Adrenal gland (tissue), 12 donors: ENCODE data around the gene SSC4D. TPM values are rescaled to one million over a fixed set of nuclear protein-coding genes. Genes with fewer than 3 reads are reported as not detected.
"Not testable (repeated sequence)": the region's sequence is repeated elsewhere in the genome, so short reads cannot be mapped to it uniquely, and the experiment has no call there.

Source experiments
- DNase-seq, 7 donors: peaks; one replicate each; pipeline ENCODE4 v3.0.0-alpha.2; 2019 to 2020
- H3K27ac ChIP-seq, 5 donors: fragments of 200-600 bp; sonication (generic) in 4 of 5; 1 replicate in 3 of 5; 2 replicates in 2 of 5; pipeline versions ENCODE4 v1.5.1 to v1.8.0; 2016 to 2020; ENCODE audit warnings: mild to moderate bottlenecking in 1 of 5
- H3K27me3 ChIP-seq: fragments of 200-600 bp; 2 replicates; pipeline ENCODE4 v1.8.0; 2021
- H3K36me3 ChIP-seq, 2 donors: fragments of 200-600 bp; replicated peaks in 1 of 2; 1 replicate in 1 of 2; 2 replicates in 1 of 2; pipeline versions ENCODE4 v1.5.1 to v1.8.0; 2018 to 2022
- H3K4me1 ChIP-seq, 2 donors: fragments of 200-600 bp; replicated peaks in 1 of 2; 1 replicate in 1 of 2; 2 replicates in 1 of 2; pipeline versions ENCODE4 v1.5.1 to v1.8.0; 2018 to 2021
- H3K4me3 ChIP-seq, 4 donors: fragments of 200-600 bp; sonication (generic) in 3 of 4; one replicate each; pipeline ENCODE4 v1.5.1; 2016 to 2018
- H3K9me3 ChIP-seq, 3 donors: fragments of 200-600 bp; sonication (generic) in 1 of 3; replicated peaks in 1 of 3; 1 replicate in 2 of 3; 2 replicates in 1 of 3; pipeline versions ENCODE4 v1.5.1 to v1.8.0; 2016 to 2021
- POLR2A ChIP-seq, 2 donors: fragments of 450-650 bp; IDR thresholded peaks; one replicate each; pipeline ENCODE4 v1.6.1; 2017; ENCODE audit warnings: antibody characterized with exemption in 2 of 2, mild to moderate bottlenecking in 2 of 2, moderate library complexity in 1 of 2
- WGBS, 4 donors: extraction: QIAGEN DNeasy Blood & Tissue Kit in 2 of 4; methylation state at CpG; one replicate each; pipeline versions ENCODE4 v1.1.5 to v1.1.7; 2013 to 2017; 5-methylcytosine and 5-hydroxymethylcytosine counted together
- intact Hi-C, 2 donors: fragments of 100-400 bp; cut with DNase I; formaldehyde crosslinking; loops; one replicate each; pipeline versions ENCODE4 v1.14.1 to v1.15.0; 2022 to 2023
- polyA plus RNA-seq, 3 donors: library from polyadenylated mRNA; stranded (reverse); fragments of 200-250 nt in 2 of 3; fragments of 350-450 nt in 1 of 3; fragmentation: Illumina TruSeq in 1 of 3; extraction: RNeasy Lipid Tissue Mini Kit (QIAGEN cat#74804) in 1 of 3; gene quantifications; one replicate each; pipeline ENCODE4 v1.2.3, GENCODE V29; 2013 to 2014
- total RNA-seq, 9 donors: library from RNA; depleted of rRNA in 4 of 9; stranded (reverse); fragments of >200 nt in 4 of 9; fragments of 120-200 nt in 1 of 9; fragmentation: NEBNext Ultra II Directional in 1 of 9; extraction: Animal tissue kit (Norgen Biotek cat#: 25700) in 1 of 9; gene quantifications; one replicate each; pipeline versions ENCODE4 v1.1.0 to v1.2.4, GENCODE V29; 2013 to 2023
- TF ChIP-seq, protein P1 (sequence below), 6 experiments: fragments of 450-650 bp in 4 of 6; fragments of 200-600 bp in 2 of 6; sonication (generic) in 1 of 6; IDR thresholded peaks; 1 replicate in 5 of 6; 2 replicates in 1 of 6; pipeline versions ENCODE4 v1.5.1 to v1.8.0; 2016 to 2021; ENCODE audit warnings: antibody characterized with exemption in 6 of 6, mild to moderate bottlenecking in 2 of 6, moderate library complexity in 1 of 6
- donor health status: healthy with polysubstance abuse.
- donor health status: Bipolar disorder and iron deficiency.
- donor health status: DM: yes; HTN: yes; CAD: no.
- donor health status: DM: no; HTN: no; CAD: no.
- donor health status: DM: no; HTN: no; CAD: no.
- donor health status: DM: yes; HTN: yes; CAD: no.

Gene SSC4D
- total and polyA plus RNA-seq, 12 donors = 0.60 to 10.7 (median 2.0) TPM

DNA sequence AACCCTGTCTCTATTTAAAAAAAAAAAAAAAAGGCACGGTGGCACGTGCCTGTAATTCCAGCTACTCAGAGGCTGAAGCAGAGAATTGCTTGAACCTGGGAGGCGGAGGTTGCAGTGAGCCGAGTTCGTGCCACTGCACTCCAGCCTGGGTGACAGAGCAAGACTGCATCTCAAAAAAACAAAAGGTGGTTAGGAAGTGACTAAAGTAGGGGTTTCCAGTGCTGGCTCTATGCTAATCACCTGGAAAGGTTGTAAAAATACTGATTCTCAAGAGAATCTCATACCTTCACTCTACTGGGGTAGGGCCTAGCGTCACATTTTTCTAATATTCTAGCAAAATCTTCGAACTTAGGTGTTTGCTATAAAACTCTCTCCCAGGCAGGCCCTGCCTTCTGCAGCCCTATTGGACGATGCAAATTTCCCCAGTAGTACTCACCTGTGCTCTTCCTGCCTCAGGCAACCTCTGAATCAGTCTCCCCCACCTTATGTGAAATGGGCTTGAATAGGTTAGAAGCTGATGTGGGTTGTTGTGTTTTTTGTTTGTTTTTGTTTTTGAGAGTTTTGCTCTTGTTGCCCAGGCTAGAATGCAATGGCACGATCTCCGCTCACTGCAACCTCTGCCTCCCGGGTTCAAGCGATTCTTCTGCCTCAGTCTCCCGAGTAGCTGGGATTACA is 18.8 kb upstream of the SSC4D start:
- Histone ChIP-seq H3K4me3 (no peak overlapping the region), H3K27me3 (no peaks in the 10 kb centered on the region), H3K36me3 (no peaks in the 10 kb centered on the region), H3K27ac (no peak overlapping the region), H3K9me3 (no peaks in the 10 kb centered on the region), H3K4me1 (no peaks in the 10 kb centered on the region)
- 84 to 94% (median 89%) methylated on average over 12 to 13 of the region's 13 CpGs for WGBS, 4 donors
- peak in 1 of 7 donors; percentile 1 for DNase-seq
- TF ChIP-seq, protein P1, sequence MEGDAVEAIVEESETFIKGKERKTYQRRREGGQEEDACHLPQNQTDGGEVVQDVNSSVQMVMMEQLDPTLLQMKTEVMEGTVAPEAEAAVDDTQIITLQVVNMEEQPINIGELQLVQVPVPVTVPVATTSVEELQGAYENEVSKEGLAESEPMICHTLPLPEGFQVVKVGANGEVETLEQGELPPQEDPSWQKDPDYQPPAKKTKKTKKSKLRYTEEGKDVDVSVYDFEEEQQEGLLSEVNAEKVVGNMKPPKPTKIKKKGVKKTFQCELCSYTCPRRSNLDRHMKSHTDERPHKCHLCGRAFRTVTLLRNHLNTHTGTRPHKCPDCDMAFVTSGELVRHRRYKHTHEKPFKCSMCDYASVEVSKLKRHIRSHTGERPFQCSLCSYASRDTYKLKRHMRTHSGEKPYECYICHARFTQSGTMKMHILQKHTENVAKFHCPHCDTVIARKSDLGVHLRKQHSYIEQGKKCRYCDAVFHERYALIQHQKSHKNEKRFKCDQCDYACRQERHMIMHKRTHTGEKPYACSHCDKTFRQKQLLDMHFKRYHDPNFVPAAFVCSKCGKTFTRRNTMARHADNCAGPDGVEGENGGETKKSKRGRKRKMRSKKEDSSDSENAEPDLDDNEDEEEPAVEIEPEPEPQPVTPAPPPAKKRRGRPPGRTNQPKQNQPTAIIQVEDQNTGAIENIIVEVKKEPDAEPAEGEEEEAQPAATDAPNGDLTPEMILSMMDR (IDR thresholded peaks at IDR 0.05) = no peak
- no peak for TF ChIP-seq POLR2A (IDR thresholded peaks at IDR 0.05)
- intact Hi-C loops = no loop called here

GRCh38 chr7:76427635-76428034 is 18.1 kb upstream of the SSC4D start:
- intact Hi-C loops = no loop called here
- DNase-seq = peak in 1 of 7 donors; percentile 42

DNA sequence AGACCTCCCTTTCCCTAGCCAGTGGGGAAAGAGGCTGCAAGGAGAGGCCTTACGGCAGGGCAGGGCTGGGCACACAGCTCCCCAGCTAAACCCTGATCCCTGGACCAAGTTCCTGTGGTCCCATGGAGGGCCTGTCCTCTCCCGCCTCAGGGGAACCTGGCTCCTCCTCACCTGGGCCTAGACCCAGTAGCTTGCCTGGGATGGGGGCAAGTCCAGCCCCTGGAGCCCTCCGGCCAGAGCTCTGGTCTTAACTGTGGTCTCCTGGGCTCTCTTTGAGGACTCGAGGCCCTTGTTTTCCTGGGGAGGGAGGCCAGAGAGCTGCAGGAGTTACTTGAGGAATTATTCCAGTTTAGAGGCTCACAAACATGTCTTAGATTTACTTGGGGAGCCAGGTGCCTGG is 16.7 kb upstream of the SSC4D start:
- no peak overlapping the region for H3K27ac ChIP-seq
- intact Hi-C loops = no loop called here
- no peaks in the 10 kb centered on the region for H3K36me3 ChIP-seq
- 85 to 93% (median 88%) methylated on average over 2 to 4 of the region's 4 CpGs for WGBS, 4 donors
- no peaks in the 10 kb centered on the region for H3K27me3 ChIP-seq
- no peak overlapping the region for H3K4me3 ChIP-seq
- H3K9me3 ChIP-seq = no peaks in the 10 kb centered on the region
- DNase-seq = no peak
- no peak for TF ChIP-seq POLR2A (IDR thresholded peaks at IDR 0.05)
- TF ChIP-seq, protein P1 (IDR thresholded peaks at IDR 0.05) = no peak
- no peaks in the 10 kb centered on the region for H3K4me1 ChIP-seq

More at GRCh38 chr7:76427635-76428034, 18.1 kb upstream of the SSC4D start:
- no peak overlapping the region for H3K27ac ChIP-seq
- H3K36me3 ChIP-seq = no peaks in the 10 kb centered on the region
- no peaks in the 10 kb centered on the region for H3K27me3 ChIP-seq
- no peaks in the 10 kb centered on the region for H3K9me3 ChIP-seq
- TF ChIP-seq POLR2A (IDR thresholded peaks at IDR 0.05) = no peak
- TF ChIP-seq, protein P1 (IDR thresholded peaks at IDR 0.05) = no peak
- 75 to 94% (median 86%) methylated on average over 2 to 5 of the region's 5 CpGs for WGBS, 4 donors
- H3K4me1 ChIP-seq = no peaks in the 10 kb centered on the region
- H3K4me3 ChIP-seq = no peak overlapping the region

GRCh38 chr7:76425558-76425957 is 16.1 kb upstream of the SSC4D start:
- H3K36me3 ChIP-seq, intact Hi-C loops, H3K9me3 ChIP-seq: not testable (repeated sequence)

GRCh38 chr7:76425156-76425555 is 15.7 kb upstream of the SSC4D start:
- DNase-seq = no peak
- Histone ChIP-seq H3K27ac (no peak overlapping the region), H3K27me3 (no peaks in the 10 kb centered on the region), H3K4me1 (no peaks in the 10 kb centered on the region), H3K9me3 (no peaks in the 10 kb centered on the region), H3K4me3 (no peak overlapping the region), H3K36me3 (no peaks in the 10 kb centered on the region)
- 77 to 100% (median 90%) methylated on average over 2 to 9 of the region's 9 CpGs for WGBS, 4 donors
- intact Hi-C loops = no loop called here
- no peak for TF ChIP-seq POLR2A (IDR thresholded peaks at IDR 0.05)
- TF ChIP-seq, protein P1 (IDR thresholded peaks at IDR 0.05) = no peak

More at GRCh38 chr7:76425558-76425957, 16.1 kb upstream of the SSC4D start:
- H3K27ac ChIP-seq, H3K4me3 ChIP-seq, H3K4me1 ChIP-seq, H3K27me3 ChIP-seq, DNase-seq: not testable (repeated sequence)
- 85 to 94% (median 93%) methylated on average over 3 to 4 of the region's 4 CpGs for WGBS, 4 donors
